ENCODE data around the gene TTC22.

Gene TTC22

GRCh38 chr1:54745274-54745673 is 55.8 kb downstream of the TTC22 start:
- Histone ChIP-seq H3K27me3 (ENCODE audit: insufficient read depth, low read depth) (no peaks in the 10 kb centered on the region), H3K27ac (no peak overlapping the region), H3K4me1 (ENCODE audit: low read depth, poor library complexity, severe bottlenecking) (no peaks in the 10 kb centered on the region), H3K4me3 (IDR thresholded peaks at IDR 0.05; ENCODE audit: insufficient read depth, low read depth, low read length) (no peak overlapping the region), H4K20me1 (ENCODE audit: insufficient read depth) (no peaks in the 10 kb centered on the region), H3K4me2 (no peak overlapping the region), H3K79me2 (ENCODE audit: insufficient read depth, low read depth) (no peaks in the 10 kb centered on the region), H3K36me3 (ENCODE audit: insufficient read depth) (no peaks in the 10 kb centered on the region), H2AFZ (ENCODE audit: low read depth) (no peak overlapping the region), H3K9ac (no peak overlapping the region)
- TF ChIP-seq CTCF (conservative IDR thresholded peaks at IDR 0.05; ENCODE audit: low read depth, low read length): no peak

GRCh38 chr1:54744696-54745095 is 56.4 kb downstream of the TTC22 start:
- no peaks in the 10 kb centered on the region for H3K4me1 ChIP-seq (ENCODE audit: low read depth, poor library complexity, severe bottlenecking)
- no peak overlapping the region for H2AFZ ChIP-seq (ENCODE audit: low read depth)
- H3K4me3 ChIP-seq (IDR thresholded peaks at IDR 0.05; ENCODE audit: insufficient read depth, low read depth, low read length): no peak overlapping the region
- no peak for TF ChIP-seq CTCF (conservative IDR thresholded peaks at IDR 0.05; ENCODE audit: low read depth, low read length)
- H3K4me2 ChIP-seq: no peak overlapping the region
- no peaks in the 10 kb centered on the region for H3K36me3 ChIP-seq (ENCODE audit: insufficient read depth)
- H3K79me2 ChIP-seq (ENCODE audit: insufficient read depth, low read depth): no peaks in the 10 kb centered on the region
- H3K9ac ChIP-seq: no peak overlapping the region
- H4K20me1 ChIP-seq (ENCODE audit: insufficient read depth): no peaks in the 10 kb centered on the region
- no peaks in the 10 kb centered on the region for H3K27me3 ChIP-seq (ENCODE audit: insufficient read depth, low read depth)
- no peak overlapping the region for H3K27ac ChIP-seq

GRCh38 chr1:54743416-54744226 is 57.5 kb downstream of the TTC22 start:
- H3K27me3 ChIP-seq (ENCODE audit: insufficient read depth, low read depth): no peaks in the 10 kb centered on the region
- no peak for TF ChIP-seq CTCF (conservative IDR thresholded peaks at IDR 0.05; ENCODE audit: low read depth, low read length)
- H3K27ac ChIP-seq: no peak overlapping the region
- H3K4me3 ChIP-seq (IDR thresholded peaks at IDR 0.05; ENCODE audit: insufficient read depth, low read depth, low read length): no peak overlapping the region
- no peak overlapping the region for H2AFZ ChIP-seq (ENCODE audit: low read depth)
- no peak overlapping the region for H3K9ac ChIP-seq
- H4K20me1 ChIP-seq (ENCODE audit: insufficient read depth): no peaks in the 10 kb centered on the region
- no peaks in the 10 kb centered on the region for H3K79me2 ChIP-seq (ENCODE audit: insufficient read depth, low read depth)
- H3K36me3 ChIP-seq (ENCODE audit: insufficient read depth): no peaks in the 10 kb centered on the region
- no peak overlapping the region for H3K4me2 ChIP-seq
- no peaks in the 10 kb centered on the region for H3K4me1 ChIP-seq (ENCODE audit: low read depth, poor library complexity, severe bottlenecking)

GRCh38 chr1:54742282-54742681 is 58.8 kb downstream of the TTC22 start:
- no peaks in the 10 kb centered on the region for H3K27me3 ChIP-seq (ENCODE audit: insufficient read depth, low read depth)
- TF ChIP-seq CTCF (conservative IDR thresholded peaks at IDR 0.05; ENCODE audit: low read depth, low read length): no peak
- H2AFZ ChIP-seq (ENCODE audit: low read depth): no peak overlapping the region
- no peaks in the 10 kb centered on the region for H3K4me1 ChIP-seq (ENCODE audit: low read depth, poor library complexity, severe bottlenecking)
- H3K9ac ChIP-seq: no peak overlapping the region
- no peaks in the 10 kb centered on the region for H3K36me3 ChIP-seq (ENCODE audit: insufficient read depth)
- no peaks in the 10 kb centered on the region for H4K20me1 ChIP-seq (ENCODE audit: insufficient read depth)
- no peak overlapping the region for H3K4me2 ChIP-seq
- no peak overlapping the region for H3K27ac ChIP-seq
- H3K4me3 ChIP-seq (IDR thresholded peaks at IDR 0.05; ENCODE audit: insufficient read depth, low read depth, low read length): no peak overlapping the region
- H3K79me2 ChIP-seq (ENCODE audit: insufficient read depth, low read depth): no peaks in the 10 kb centered on the region

Measured in KMS-11 (cell line).